HEK293 (cell line): ENCODE data around the gene EVC2.

Experiments used
- CTCF ChIA-PET: fragments of 350-600 bp; formaldehyde crosslinking; extraction: SDS; loops from one replicate; lab custom pipeline; 2021; ENCODE audit warnings: antibody characterized with exemption; lab: Yijun Ruan, JAX
- POLR2A ChIA-PET: fragments of 300-600 bp; formaldehyde crosslinking; extraction: SDS; loops from one replicate; lab custom pipeline; 2020; ENCODE audit warnings: antibody characterized with exemption, inconsistent platforms; lab: Yijun Ruan, JAX
- H3K27ac ChIP-seq: fragments of 200-500 bp; sonication (Bioruptor generic); 2 replicates; pipeline ENCODE4 v1.5.1; 2014; ENCODE audit warnings: low read depth, low read length, control low read depth, inconsistent platforms; ENCODE audit errors: extremely low read depth
- H3K36me3 ChIP-seq, 2 experiments: fragments of 200-500 bp in 1 of 2; sonication (Bioruptor generic) in 1 of 2; 1 replicate in 1 of 2; 2 replicates in 1 of 2; pipeline ENCODE4 v1.5.1; 2014 to 2017; ENCODE audit warnings: inconsistent platforms in 2 of 2, low read length in 2 of 2; ENCODE audit not compliant: control insufficient read depth in 2 of 2, insufficient read depth in 1 of 2
- H3K4me1 ChIP-seq: fragments of 200-500 bp; sonication (Bioruptor generic); 2 replicates; pipeline ENCODE4 v1.5.1; 2014; ENCODE audit warnings: mild to moderate bottlenecking, low read length, inconsistent platforms; ENCODE audit not compliant: control insufficient read depth, insufficient read depth
- H3K4me3 ChIP-seq: 2 replicates; pipeline ENCODE4 v1.5.1; 2011; ENCODE audit warnings: low read depth, mild to moderate bottlenecking, control low read depth, low read length, moderate library complexity
- H3K9me3 ChIP-seq: fragments of 200-500 bp; sonication (Bioruptor generic); 2 replicates; pipeline ENCODE4 v1.5.1; 2014; ENCODE audit warnings: low read depth, low read length, inconsistent platforms; ENCODE audit not compliant: control insufficient read depth, insufficient read depth
- GLI2 ChIP-seq: fragments of 450-650 bp; formaldehyde crosslinking; IDR thresholded peaks from 2 replicates; pipeline ENCODE4; 2017; ENCODE audit warnings: missing biosample characterization, missing genetic modification characterization, low read depth, borderline replicate concordance
- INSM2 ChIP-seq: fragments of 450-650 bp; formaldehyde crosslinking; IDR thresholded peaks from 2 replicates; pipeline ENCODE4 v1.5.1; 2016; ENCODE audit warnings: missing biosample characterization, missing genetic modification characterization
- PRDM2 ChIP-seq: fragments of 450-650 bp; formaldehyde crosslinking; IDR thresholded peaks from 2 replicates; pipeline ENCODE4 v1.5.1; 2016; ENCODE audit warnings: missing biosample characterization, missing genetic modification characterization, borderline replicate concordance
- SP3 ChIP-seq: fragments of 450-650 bp; formaldehyde crosslinking; IDR thresholded peaks from 2 replicates; pipeline ENCODE4 v1.5.1; 2016; ENCODE audit warnings: missing biosample characterization, missing genetic modification characterization
- ZBTB21 ChIP-seq: fragments of 450-650 bp; formaldehyde crosslinking; IDR thresholded peaks from 2 replicates; pipeline ENCODE4 v1.5.1; 2017; ENCODE audit warnings: missing biosample characterization, missing genetic modification characterization
- ZBTB26 ChIP-seq: fragments of 450-650 bp; formaldehyde crosslinking; optimal IDR thresholded peaks from 2 replicates; pipeline ENCODE3; 2016; ENCODE audit warnings: missing biosample characterization, mild to moderate bottlenecking, missing genetic modification characterization
- ZBTB7A ChIP-seq: fragments of 450-650 bp; formaldehyde crosslinking; IDR thresholded peaks from 2 replicates; pipeline ENCODE4 v1.5.1; 2016; ENCODE audit warnings: low read depth, missing biosample characterization, missing genetic modification characterization
- ZEB2 ChIP-seq: fragments of 450-650 bp; formaldehyde crosslinking; IDR thresholded peaks from 2 replicates; pipeline ENCODE4 v1.5.1; 2016; ENCODE audit warnings: missing biosample characterization, missing genetic modification characterization
- ZFP69B ChIP-seq: fragments of 450-650 bp; formaldehyde crosslinking; IDR thresholded peaks from 2 replicates; pipeline ENCODE4 v1.5.1; 2016; ENCODE audit warnings: missing biosample characterization, missing genetic modification characterization
- ZNF157 ChIP-seq: fragments of 450-650 bp; formaldehyde crosslinking; IDR thresholded peaks from 2 replicates; pipeline ENCODE4 v1.5.1; 2016; ENCODE audit warnings: missing biosample characterization, missing genetic modification characterization
- ZNF184 ChIP-seq: fragments of 450-650 bp; IDR thresholded peaks from 2 replicates; pipeline ENCODE4 v1.5.1; 2018; ENCODE audit warnings: missing biosample characterization, mild to moderate bottlenecking, missing genetic modification characterization
- ZNF23 ChIP-seq: fragments of 450-650 bp; formaldehyde crosslinking; IDR thresholded peaks from 2 replicates; pipeline ENCODE4 v1.5.1; 2016; ENCODE audit warnings: missing biosample characterization, missing genetic modification characterization, borderline replicate concordance
- ZNF239 ChIP-seq: fragments of 450-650 bp; formaldehyde crosslinking; IDR thresholded peaks from 2 replicates; pipeline ENCODE4 v1.5.1; 2016; ENCODE audit warnings: missing biosample characterization, missing genetic modification characterization
- ZNF366 ChIP-seq: fragments of 450-650 bp; formaldehyde crosslinking; conservative IDR thresholded peaks from 2 replicates; pipeline ENCODE4 v1.5.1; 2016; ENCODE audit warnings: missing biosample characterization, missing genetic modification characterization
- ZNF513 ChIP-seq: fragments of 450-650 bp; IDR thresholded peaks from 2 replicates; pipeline ENCODE4 v1.5.1; 2018; ENCODE audit warnings: missing biosample characterization, missing genetic modification characterization
- ZNF580 ChIP-seq: fragments of 450-650 bp; formaldehyde crosslinking; IDR thresholded peaks from 2 replicates; pipeline ENCODE4 v1.5.1; 2016; ENCODE audit warnings: missing biosample characterization, missing genetic modification characterization
- ZNF596 ChIP-seq: fragments of 450-650 bp; IDR thresholded peaks from 2 replicates; pipeline ENCODE4 v1.5.0; 2018; ENCODE audit warnings: missing biosample characterization, mild to moderate bottlenecking, missing genetic modification characterization, moderate library complexity
- ZNF664 ChIP-seq: fragments of 450-650 bp; formaldehyde crosslinking; IDR thresholded peaks from 2 replicates; pipeline ENCODE4 v1.5.1; 2016; ENCODE audit warnings: missing biosample characterization, missing genetic modification characterization
- ZNF747 ChIP-seq: fragments of 450-650 bp; formaldehyde crosslinking; IDR thresholded peaks from 2 replicates; pipeline ENCODE4 v1.5.1; 2016; ENCODE audit warnings: missing biosample characterization, missing genetic modification characterization
- ZNF792 ChIP-seq: fragments of 450-650 bp; formaldehyde crosslinking; IDR thresholded peaks from 2 replicates; pipeline ENCODE4 v1.5.1; 2016; ENCODE audit warnings: missing biosample characterization, missing genetic modification characterization

EVC2 gene

GRCh38 chr4:5750946-5751665 lies 42.7 kb upstream of the EVC2 start:
- no peaks in the 10 kb centered on the region for H3K9me3 ChIP-seq
- TF ChIP-seq ZEB2 (tag by site-specific recombination): no peak
- TF ChIP-seq ZNF596 (tag by site-specific recombination): no peak
- no peak for TF ChIP-seq ZNF366 (tag by site-specific recombination)
- TF ChIP-seq ZNF580: no peak
- TF ChIP-seq ZNF23 (tag by site-specific recombination): no peak
- no peak for TF ChIP-seq ZBTB26 (tag by site-specific recombination)
- no peak for TF ChIP-seq ZBTB21
- TF ChIP-seq ZNF157 (tag by site-specific recombination): no peak
- TF ChIP-seq PRDM2 (tag by site-specific recombination): no peak
- TF ChIP-seq ZFP69B (tag by site-specific recombination): no peak
- no peak for TF ChIP-seq ZNF747
- TF ChIP-seq INSM2: no peak
- TF ChIP-seq ZBTB7A (tag by site-specific recombination): no peak
- TF ChIP-seq ZNF184: no peak
- no peak for TF ChIP-seq ZNF664 (tag by site-specific recombination)
- no peak for TF ChIP-seq SP3 (tag by site-specific recombination)
- TF ChIP-seq ZNF792 (tag by site-specific recombination): no peak
- no peak for TF ChIP-seq GLI2
- TF ChIP-seq ZNF513: no peak
- no peak for TF ChIP-seq ZNF239 (tag by site-specific recombination)
- ChIA-PET CTCF (no interaction called here), POLR2A (no interaction called here)
- H3K27ac ChIP-seq: no peak overlapping the region
- no peak overlapping the region for H3K4me3 ChIP-seq
- no peaks in the 10 kb centered on the region for H3K4me1 ChIP-seq
- H3K36me3 ChIP-seq: peaks cover 0 to 90% of the 10 kb centered on the region in 2 experiments; a peak in 1 of 3 replicates
